ENCODE data around the gene PRICKLE1.

DNA sequence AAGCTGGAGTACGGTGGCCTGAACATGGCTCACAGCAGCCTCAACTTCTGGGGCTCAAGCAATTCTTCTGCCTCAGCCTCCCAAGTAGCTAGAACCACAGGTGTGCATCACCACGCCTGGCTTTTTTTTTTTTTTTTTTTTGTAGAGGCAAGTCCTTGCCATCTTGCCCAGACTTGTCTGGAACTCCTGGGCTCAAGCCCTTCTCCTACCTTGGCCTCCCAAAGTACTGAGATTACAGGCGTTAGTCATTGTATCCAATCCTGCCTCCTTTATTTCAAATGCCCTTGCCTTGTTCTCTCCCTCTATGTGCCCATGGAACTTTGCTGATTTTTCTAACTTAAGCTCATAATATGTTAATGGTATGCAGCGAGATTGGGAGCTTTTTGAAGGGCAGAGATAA lies 49.2 kb upstream of the PRICKLE1 start:
- TF ChIP-seq, protein P1, sequence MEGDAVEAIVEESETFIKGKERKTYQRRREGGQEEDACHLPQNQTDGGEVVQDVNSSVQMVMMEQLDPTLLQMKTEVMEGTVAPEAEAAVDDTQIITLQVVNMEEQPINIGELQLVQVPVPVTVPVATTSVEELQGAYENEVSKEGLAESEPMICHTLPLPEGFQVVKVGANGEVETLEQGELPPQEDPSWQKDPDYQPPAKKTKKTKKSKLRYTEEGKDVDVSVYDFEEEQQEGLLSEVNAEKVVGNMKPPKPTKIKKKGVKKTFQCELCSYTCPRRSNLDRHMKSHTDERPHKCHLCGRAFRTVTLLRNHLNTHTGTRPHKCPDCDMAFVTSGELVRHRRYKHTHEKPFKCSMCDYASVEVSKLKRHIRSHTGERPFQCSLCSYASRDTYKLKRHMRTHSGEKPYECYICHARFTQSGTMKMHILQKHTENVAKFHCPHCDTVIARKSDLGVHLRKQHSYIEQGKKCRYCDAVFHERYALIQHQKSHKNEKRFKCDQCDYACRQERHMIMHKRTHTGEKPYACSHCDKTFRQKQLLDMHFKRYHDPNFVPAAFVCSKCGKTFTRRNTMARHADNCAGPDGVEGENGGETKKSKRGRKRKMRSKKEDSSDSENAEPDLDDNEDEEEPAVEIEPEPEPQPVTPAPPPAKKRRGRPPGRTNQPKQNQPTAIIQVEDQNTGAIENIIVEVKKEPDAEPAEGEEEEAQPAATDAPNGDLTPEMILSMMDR (IDR thresholded peaks at IDR 0.05) = no peak
- no peak for TF ChIP-seq POLR2AphosphoS5 (IDR thresholded peaks at IDR 0.05)

All from breast epithelium (tissue), 3 donors.